H1 (cell line): ENCODE data around the gene GANC. TPM values are rescaled to one million over a fixed set of nuclear protein-coding genes. Genes with fewer than 3 reads are reported as not detected.

Source experiments
- CTBP2 ChIP-seq: IDR thresholded peaks from 2 replicates; pipeline ENCODE4 v1.7.0; 2011; ENCODE audit warnings: borderline replicate concordance, mild to moderate bottlenecking, moderate library complexity, mixed read lengths, low read length; ENCODE audit not compliant: insufficient read depth, insufficient read length
- KDM5A ChIP-seq: fragments of 200-600 bp; IDR thresholded peaks from 2 replicates; pipeline ENCODE4 v1.7.1; 2012; ENCODE audit warnings: mild to moderate bottlenecking, low read length, inconsistent platforms, mixed read lengths
- PHF8 ChIP-seq: fragments of 200-600 bp; sonication (generic); conservative IDR thresholded peaks from 2 replicates; pipeline ENCODE4 v1.7.1; 2012; ENCODE audit warnings: low read depth, mild to moderate bottlenecking, inconsistent platforms, low read length, moderate library complexity
- RFX5 ChIP-seq: IDR thresholded peaks from 2 replicates; pipeline ENCODE4 v1.6.1; 2011; ENCODE audit warnings: low read depth, low read length, improper control_type of control experiment, borderline replicate concordance
- polyA plus RNA-seq, 7 experiments: library from polyadenylated mRNA; depleted of rRNA in 3 of 7; stranded (reverse) in 5 of 7; unstranded in 2 of 7; fragments of >200 nt in 5 of 7; fragments of 200-250 nt in 2 of 7; gene quantifications; 1 replicate in 5 of 7; 2 replicates in 1 of 7; 4 replicates in 1 of 7; pipeline versions ENCODE4 v1.2.1 to v1.2.3, GENCODE V29; 2011 to 2013; ENCODE audit warnings: missing spikeins in 2 of 7, mixed read lengths in 2 of 7
- total RNA-seq: library from RNA; stranded (reverse); fragmentation: NEBNext Ultra II Directional; extraction: Animal tissue kit (Norgen Biotek cat#: 25700); gene quantifications from 2 replicates; pipeline ENCODE4 v1.2.1, GENCODE V29; 2021

GANC gene
- total and polyA plus RNA-seq, 2 of the 8 experiments (the other 6 are each of a cell fraction or from before 2014, with no cell fraction given), result 6.8 to 14.4 TPM

GRCh38 chr15:42285034-42285433 lies 12.0 kb downstream of the GANC start (continued):
- TF ChIP-seq CTBP2 (no peak), KDM5A (no peak), RFX5 (no peak), PHF8 (no peak)
